HTR-8/SVneo (cell line): ENCODE results near the gene KCNA3.

ENCODE experiments used
- DNase-seq: peaks from one replicate; pipeline ENCODE4 v3.0.0; 2011; ENCODE audit warnings: low spot score, mixed read lengths; ENCODE audit not compliant: insufficient read length
- FAIRE-seq: peaks from 2 replicates; lab custom pipeline; 2011; peaks lifted over from hg19 to GRCh38; lab: Jason Lieb, UNC

KCNA3 gene

GRCh38 chr1:110645211-110645610 is 29.5 kb downstream of the KCNA3 start:
- FAIRE-seq, result no peak
- no peak for DNase-seq

- DNase-seq (no peak), FAIRE-seq (no peak)
Observed at GRCh38 chr1:110643879-110644472, 30.8 kb downstream of the KCNA3 start.

DNA sequence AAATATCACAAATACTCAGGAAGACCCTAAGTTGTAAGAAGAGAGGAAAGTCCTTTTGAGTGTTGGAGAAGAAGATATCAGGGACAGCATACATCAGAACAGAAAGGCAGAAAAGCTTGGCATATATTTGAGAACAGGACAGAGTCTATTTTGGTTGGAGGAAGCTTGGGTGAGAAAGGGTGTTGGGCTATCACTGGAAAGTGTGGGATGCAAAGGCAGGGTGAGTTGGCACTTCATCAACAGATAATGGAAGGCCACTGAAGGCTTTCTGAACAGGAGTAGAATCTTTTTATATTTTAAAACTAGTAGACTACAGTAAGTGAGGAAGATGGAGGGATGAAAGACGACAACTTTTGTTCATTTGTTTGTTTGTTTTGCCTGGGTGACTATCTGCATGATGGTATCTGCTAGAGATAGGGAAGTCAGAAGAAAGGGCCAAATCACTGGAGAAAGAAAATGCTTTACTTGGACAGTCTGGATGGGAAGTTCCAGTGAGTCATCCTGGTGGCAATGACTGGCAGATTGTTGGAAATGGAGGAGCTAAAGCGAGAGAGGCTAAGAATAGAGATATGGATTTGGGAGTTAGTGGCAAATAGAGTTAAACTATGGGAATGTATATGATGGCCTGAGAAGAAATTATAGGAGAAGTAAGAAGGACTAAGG is 34.9 kb downstream of the KCNA3 start:
- FAIRE-seq, result no peak
- DNase-seq, result no peak

GRCh38 chr1:110638556-110638955 is 36.2 kb downstream of the KCNA3 start:
- FAIRE-seq (no peak), DNase-seq (no peak)

GRCh38 chr1:110638058-110638457 is 36.7 kb downstream of the KCNA3 start:
- no peak for DNase-seq

GRCh38 chr1:110637475-110637874 is 37.3 kb downstream of the KCNA3 start:
- FAIRE-seq, result no peak
- no peak for DNase-seq

More at GRCh38 chr1:110638058-110638457, 36.7 kb downstream of the KCNA3 start:
- no peak for FAIRE-seq

DNA sequence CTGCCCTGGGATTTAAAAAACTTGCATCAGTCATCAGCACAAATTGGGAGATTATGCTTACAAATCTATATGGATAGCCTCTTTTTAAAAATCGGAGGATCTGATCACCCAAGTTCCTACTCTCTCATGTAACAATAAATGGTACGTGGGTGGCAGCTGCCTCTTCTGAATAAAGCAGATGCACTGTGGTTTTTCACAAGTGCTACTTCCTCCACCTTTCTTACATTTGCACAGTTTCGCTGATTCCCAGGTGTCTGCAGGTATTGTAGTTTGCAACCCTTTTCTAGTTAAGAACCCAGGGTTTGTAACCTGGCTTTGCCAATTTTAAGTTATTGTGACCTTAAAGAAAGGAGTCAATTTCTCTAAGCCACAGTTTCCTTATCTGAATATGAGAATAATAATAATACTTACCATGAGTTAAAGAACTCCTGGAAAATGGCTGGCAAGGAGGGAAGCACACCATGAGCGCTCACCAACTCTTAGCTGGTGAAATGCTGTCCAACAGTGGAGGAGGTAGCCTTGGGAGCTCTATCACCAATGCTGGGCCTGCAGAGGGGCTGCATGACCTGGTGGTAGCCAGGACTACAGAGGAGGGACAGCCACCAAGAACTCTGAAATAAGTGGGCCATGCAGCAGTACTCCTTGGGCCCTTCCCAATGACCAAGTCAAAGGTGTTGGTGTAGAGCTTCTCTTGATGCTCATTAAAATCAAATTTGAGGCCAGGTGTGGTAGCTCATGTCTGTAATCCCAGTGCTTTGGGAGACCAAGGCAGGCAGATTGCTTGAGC is 38.4 kb downstream of the KCNA3 start:
- FAIRE-seq (no peak), DNase-seq (no peak)

GRCh38 chr1:110635434-110635833 is 39.3 kb downstream of the KCNA3 start:
- FAIRE-seq (no peak), DNase-seq (no peak)

DNA sequence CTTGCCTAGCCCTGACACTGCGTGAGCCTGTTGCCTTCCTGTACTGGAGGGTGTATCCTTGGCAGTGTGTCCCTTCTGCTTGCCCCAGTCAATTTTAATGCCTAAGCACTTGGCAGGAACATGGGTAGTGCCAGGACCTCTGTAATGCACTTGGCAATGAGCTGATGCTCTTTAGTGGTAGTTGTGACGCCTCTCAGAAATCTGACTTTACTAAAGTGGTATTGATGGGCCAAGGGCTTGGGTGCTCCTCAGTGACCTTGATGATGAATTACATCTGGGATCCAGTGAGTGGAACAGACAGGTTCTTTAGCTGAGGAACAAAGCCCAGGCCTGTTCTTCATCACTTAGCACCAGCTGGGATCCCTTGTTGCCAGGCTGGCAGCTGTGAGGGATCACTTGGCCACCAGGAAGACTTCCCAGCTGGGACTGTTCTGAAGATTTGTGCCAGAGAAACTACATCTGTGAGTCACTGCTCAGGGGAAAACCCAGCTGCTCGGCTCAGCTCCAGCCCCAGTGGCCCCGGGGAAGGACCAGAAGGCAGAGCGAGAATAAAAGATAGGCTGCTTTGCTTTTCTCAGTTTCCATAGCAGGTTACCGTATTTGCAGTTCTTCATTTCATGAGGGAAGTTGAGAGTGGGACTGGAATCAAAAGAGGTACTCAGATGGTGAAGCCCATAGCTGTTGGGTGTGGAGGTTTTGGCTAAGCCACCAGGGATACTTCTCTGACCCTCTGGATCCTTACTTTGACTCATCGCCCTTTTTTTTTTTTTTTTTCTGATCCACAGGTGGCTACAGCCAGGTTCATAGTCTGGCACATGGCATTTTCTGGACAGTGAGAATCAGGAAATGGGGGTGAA is 40.1 kb downstream of the KCNA3 start:
- DNase-seq, result no peak
- no peak for FAIRE-seq

DNA sequence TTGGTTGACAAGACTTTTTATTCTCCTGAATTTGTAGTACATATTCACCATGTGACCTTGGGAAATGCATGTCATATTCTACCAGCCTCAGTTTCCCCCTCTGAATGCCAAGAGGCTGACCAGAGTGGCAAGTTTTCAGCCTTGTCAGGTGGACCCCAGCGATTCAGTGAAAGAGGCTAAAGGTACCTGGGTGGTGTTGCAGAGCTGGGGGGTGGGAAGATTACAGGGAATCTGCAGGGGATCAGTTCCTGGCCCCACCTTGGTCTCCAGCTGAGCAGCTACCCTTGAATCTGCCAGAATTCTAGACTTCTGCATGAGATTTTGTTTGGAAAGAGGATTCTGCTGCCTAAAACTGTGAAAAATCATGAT is 40.7 kb downstream of the KCNA3 start:
- FAIRE-seq (no peak), DNase-seq (no peak)

DNA sequence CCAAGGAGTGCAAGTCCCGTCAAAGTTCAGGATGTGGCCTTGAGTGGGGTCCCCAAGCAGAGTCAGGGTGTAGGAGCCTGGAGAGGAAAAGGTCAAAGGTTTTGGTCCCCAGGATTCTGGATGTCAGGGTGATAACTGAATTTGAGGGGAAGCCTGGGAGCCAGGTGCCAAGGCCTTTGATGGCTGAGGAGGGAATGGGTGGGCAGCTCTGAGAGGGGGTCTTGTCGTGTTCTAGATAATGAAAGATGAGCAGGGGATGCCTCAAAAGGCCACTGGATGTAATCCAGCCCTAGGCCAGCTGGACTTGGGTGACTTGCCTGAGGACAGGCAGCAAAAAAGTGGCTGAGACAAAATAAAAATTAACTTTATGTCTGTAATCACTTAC is 41.1 kb downstream of the KCNA3 start:
- DNase-seq, result no peak
- FAIRE-seq, result no peak

DNA sequence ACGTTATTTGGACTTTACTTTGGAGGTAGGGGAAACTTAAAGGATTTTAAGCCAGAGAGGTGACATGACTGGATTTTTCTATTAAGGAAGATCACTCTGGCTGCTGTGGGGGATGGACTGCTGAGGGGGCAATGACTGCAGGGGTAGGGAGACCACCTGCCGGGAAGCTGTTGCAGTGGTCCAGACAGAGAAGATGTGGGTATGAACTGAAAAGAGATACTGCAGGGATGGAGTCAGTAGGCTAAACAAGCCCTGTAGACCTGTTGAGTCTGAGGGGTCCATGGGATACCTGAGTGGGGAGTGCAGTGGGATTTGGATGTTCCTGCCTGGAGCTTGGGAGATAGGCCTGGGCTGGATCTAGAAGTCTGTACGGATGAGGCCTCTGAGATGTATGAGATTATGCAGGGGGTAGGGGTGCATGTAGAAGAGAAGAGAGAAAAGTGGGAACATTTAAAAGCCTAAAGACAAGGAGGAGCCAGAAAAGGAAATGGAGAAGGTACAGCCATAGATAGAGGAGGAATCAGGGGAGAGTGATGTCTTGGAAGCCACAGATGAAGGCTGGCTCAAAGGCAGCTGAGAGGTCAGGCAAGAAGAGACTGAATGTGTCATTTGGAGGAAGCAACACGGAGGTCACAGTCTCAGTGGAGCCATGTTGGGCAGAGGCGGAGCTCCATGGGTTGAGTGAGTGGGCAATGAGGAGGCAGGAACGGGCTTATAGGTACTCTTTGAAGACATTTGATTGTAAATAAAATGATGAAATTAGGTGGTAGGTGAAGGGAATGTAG is 42.7 kb downstream of the KCNA3 start:
- DNase-seq (no peak), FAIRE-seq (no peak)

DNA sequence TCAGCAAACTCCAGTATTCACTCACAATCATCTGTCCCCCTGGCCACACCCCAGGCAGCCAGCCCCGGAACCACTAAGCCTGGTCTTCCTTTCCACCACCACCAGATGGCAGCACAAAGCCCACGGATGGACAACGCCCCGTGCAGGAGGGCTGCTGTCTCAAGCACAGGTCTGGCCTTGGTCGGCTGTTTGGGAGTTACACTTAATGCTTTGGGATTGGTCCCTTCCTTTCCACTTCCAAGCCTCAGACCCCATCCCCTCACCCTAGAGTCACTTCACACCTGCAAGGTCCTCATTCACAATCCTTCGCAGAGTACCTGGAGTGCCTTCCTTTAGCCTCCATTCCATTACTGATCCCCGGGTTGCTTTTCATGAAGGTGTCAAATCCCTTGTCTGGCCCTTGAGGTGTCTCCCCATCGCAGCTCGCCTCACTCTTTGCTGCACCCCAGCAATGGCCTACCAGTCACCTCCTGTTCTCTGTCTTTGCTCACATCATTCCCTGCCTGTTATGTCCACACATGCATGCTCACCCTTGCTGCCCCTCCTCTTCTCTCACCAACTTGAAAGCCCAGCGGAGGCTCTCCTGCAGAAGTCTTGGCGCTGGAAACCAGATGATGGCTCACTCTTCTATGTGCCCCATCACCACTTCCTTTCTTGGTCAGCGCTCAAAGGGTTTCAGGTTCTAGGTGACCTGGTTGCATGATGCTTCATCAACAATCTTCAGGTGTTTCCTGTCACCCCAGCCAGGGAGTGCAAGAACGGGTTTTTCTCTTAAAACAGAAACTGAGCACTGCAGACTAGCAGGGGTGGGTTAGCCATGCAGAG is 43.7 kb downstream of the KCNA3 start:
- FAIRE-seq, result no peak
- DNase-seq, result peak; percentile 49

DNA sequence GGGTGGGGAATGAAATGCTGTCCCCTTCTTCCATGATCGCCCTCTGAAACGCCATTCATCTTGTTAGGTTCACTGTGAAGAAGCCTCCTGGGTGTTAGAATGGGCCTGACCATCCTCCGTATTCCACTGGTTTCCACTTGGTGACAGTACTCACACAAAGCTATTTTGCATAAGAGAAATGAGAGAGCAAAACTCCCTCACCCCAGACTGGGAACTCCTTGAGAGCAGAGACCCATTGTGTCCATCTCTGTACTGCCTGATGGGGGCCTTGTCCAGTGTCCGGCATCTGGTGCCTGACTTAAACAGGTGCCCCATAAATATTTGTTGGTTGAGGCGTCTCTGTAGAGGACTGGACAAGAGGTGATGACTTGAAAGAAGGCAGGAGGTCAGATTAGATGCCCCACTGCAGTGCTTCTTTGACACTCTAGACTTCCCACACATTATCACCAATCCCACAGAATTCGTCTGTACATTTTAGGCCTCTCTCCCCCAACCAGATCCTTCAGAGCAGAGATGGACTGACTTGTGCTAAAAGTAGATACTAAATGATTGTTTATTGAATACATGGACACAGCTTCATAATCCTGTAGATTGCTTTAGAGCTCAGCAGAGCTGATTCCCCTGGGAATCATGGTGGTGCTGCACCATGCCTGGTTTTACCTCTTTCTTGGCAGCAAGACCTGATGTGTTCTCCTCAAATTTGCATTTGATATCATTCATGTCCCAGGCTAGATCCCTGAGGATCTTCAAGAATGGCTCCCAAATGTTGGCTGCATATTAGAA is 46.2 kb downstream of the KCNA3 start:
- no peak for DNase-seq
- FAIRE-seq, result no peak

GRCh38 chr1:110627764-110628163 is 47.0 kb downstream of the KCNA3 start:
- FAIRE-seq (no peak), DNase-seq (no peak)

GRCh38 chr1:110626889-110627288 is 47.9 kb downstream of the KCNA3 start:
- FAIRE-seq (no peak), DNase-seq (no peak)
